NT2/D1 (cell line): Measurements from ENCODE around the gene HS1BP3.

Source experiments
- SUZ12 ChIP-seq: IDR thresholded peaks from 2 replicates; pipeline ENCODE4 v1.6.1; 2011; ENCODE audit not compliant: insufficient read length, insufficient read depth; ENCODE audit errors: extremely low read depth
- YY1 ChIP-seq: IDR thresholded peaks from 2 replicates; pipeline ENCODE4 v1.6.1; 2011; ENCODE audit not compliant: insufficient read length, insufficient read depth
- ZNF274 ChIP-seq: IDR thresholded peaks from 2 replicates; pipeline ENCODE4 v1.6.1; 2011; ENCODE audit warnings: mild to moderate bottlenecking, low read depth, low read length

DNA sequence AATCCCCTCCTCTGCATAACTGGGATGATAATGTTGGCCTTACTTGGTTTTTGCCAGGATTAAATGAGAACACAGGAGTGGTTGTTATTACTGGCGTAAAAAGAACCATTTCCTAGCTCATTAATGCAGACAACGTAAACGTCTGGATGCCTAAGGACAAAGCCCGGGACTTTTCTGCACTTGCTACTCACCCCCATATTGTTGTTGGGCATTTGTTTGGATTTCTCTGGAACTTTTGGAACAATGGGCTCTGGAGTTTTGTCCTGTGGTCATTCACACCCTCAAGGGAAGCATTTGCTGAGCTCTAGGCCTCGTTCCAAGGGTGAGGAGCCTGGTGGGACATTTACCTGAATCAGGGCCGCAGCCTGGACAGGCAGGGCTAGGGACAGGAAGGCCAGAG is 76.0 kb downstream of the HS1BP3 start:
- TF ChIP-seq YY1 (no peak), SUZ12 (no peak), ZNF274 (no peak)
